HCT116 (cell line): ENCODE measurements around the gene EFCAB7. TPM values are rescaled to one million over a fixed set of nuclear protein-coding genes. Genes with fewer than 3 reads are reported as not detected.

Experiments
- total RNA-seq: library from RNA; stranded (reverse); gene quantifications from one replicate; pipeline ENCODE4 v1.2.1, GENCODE V29; 2021; ENCODE audit not compliant: unreplicated experiment

EFCAB7 gene
- total RNA-seq, 1 experiment from 2014 or later: 6.0 TPM

Other genes with a start within 250 kb of the EFCAB7 start
- 0.17 TPM for gene FOXD3, start 201.0 kb upstream of the EFCAB7 start, total RNA-seq
- gene ALG6, start 155.9 kb upstream of the EFCAB7 start, total RNA-seq: 14.7 TPM
- gene ITGB3BP, start 300 bp upstream of the EFCAB7 start, total RNA-seq: 50.2 TPM
- 54.6 TPM for gene PGM1, start 69.9 kb downstream of the EFCAB7 start, total RNA-seq